ENCODE data around the gene MARK1.

The MARK1 gene

GRCh38 chr1:220491891-220492290 is 36.0 kb upstream of the MARK1 start:
- Histone ChIP-seq H3K4me2 (ENCODE audit: low read depth, low read length) (no peak overlapping the region), H3K4me3 (ENCODE audit: low read length) (no peak overlapping the region), H3K27ac (ENCODE audit: low read length) (no peak overlapping the region), H2AFZ (ENCODE audit: low read length) (no peak overlapping the region), H3K9me2 (replicated peaks; ENCODE audit: insufficient read depth, low read length) (no peaks in the 10 kb centered on the region), H3K9me3 (replicated peaks; ENCODE audit: insufficient read depth, low read length) (no peaks in the 10 kb centered on the region), H3K9ac (ENCODE audit: low read length) (no peak overlapping the region), H4K20me1 (ENCODE audit: insufficient read depth, low read length) (no peaks in the 10 kb centered on the region), H3K27me3 (replicated peaks; ENCODE audit: insufficient read depth, low read length) (no peaks in the 10 kb centered on the region), H3K36me3 (replicated peaks; ENCODE audit: insufficient read depth, low read length) (no peaks in the 10 kb centered on the region), H3F3A (ENCODE audit: insufficient read depth, low read length) (no peaks in the 10 kb centered on the region), H3K4me1 (ENCODE audit: low read length) (no peaks in the 10 kb centered on the region), H3K79me2 (ENCODE audit: low read length) (no peaks in the 10 kb centered on the region)
- no peak for TF ChIP-seq CTCF (IDR thresholded peaks at IDR 0.05; ENCODE audit: low read length)
- TF ChIP-seq EZH2 (optimal IDR thresholded peaks at IDR 0.05; ENCODE audit: low read depth, low read length): no peak
- no peak for TF ChIP-seq EZH2phosphoT487 (IDR thresholded peaks at IDR 0.05; ENCODE audit: low read length)
- no peak for DNase-seq

- Histone ChIP-seq H3K4me1 (ENCODE audit: low read length) (no peaks in the 10 kb centered on the region), H4K20me1 (ENCODE audit: insufficient read depth, low read length) (no peaks in the 10 kb centered on the region), H3K36me3 (replicated peaks; ENCODE audit: insufficient read depth, low read length) (no peaks in the 10 kb centered on the region), H3K9me2 (replicated peaks; ENCODE audit: insufficient read depth, low read length) (no peaks in the 10 kb centered on the region), H3K79me2 (ENCODE audit: low read length) (no peaks in the 10 kb centered on the region), H3K9ac (ENCODE audit: low read length) (no peak overlapping the region), H3K27me3 (replicated peaks; ENCODE audit: insufficient read depth, low read length) (no peaks in the 10 kb centered on the region), H2AFZ (ENCODE audit: low read length) (no peak overlapping the region), H3K4me2 (ENCODE audit: low read depth, low read length) (no peak overlapping the region), H3K4me3 (ENCODE audit: low read length) (no peak overlapping the region), H3K27ac (ENCODE audit: low read length) (no peak overlapping the region), H3K9me3 (replicated peaks; ENCODE audit: insufficient read depth, low read length) (no peaks in the 10 kb centered on the region), H3F3A (ENCODE audit: insufficient read depth, low read length) (no peaks in the 10 kb centered on the region)
- no peak for TF ChIP-seq EZH2phosphoT487 (IDR thresholded peaks at IDR 0.05; ENCODE audit: low read length)
- TF ChIP-seq EZH2 (optimal IDR thresholded peaks at IDR 0.05; ENCODE audit: low read depth, low read length): no peak
- no peak for TF ChIP-seq CTCF (IDR thresholded peaks at IDR 0.05; ENCODE audit: low read length)
- no peak for DNase-seq
Measured at GRCh38 chr1:220497220-220497947, 30.6 kb upstream of the MARK1 start.

GRCh38 chr1:220498188-220498587 is 29.7 kb upstream of the MARK1 start:
- no peaks in the 10 kb centered on the region for H3K4me1 ChIP-seq (ENCODE audit: low read length)
- H3K9me3 ChIP-seq (replicated peaks; ENCODE audit: insufficient read depth, low read length): no peaks in the 10 kb centered on the region
- H3K9ac ChIP-seq (ENCODE audit: low read length): no peak overlapping the region
- H3K9me2 ChIP-seq (replicated peaks; ENCODE audit: insufficient read depth, low read length): no peaks in the 10 kb centered on the region
- H3K79me2 ChIP-seq (ENCODE audit: low read length): no peaks in the 10 kb centered on the region
- no peaks in the 10 kb centered on the region for H3K36me3 ChIP-seq (replicated peaks; ENCODE audit: insufficient read depth, low read length)
- H3F3A ChIP-seq (ENCODE audit: insufficient read depth, low read length): no peaks in the 10 kb centered on the region
- no peaks in the 10 kb centered on the region for H4K20me1 ChIP-seq (ENCODE audit: insufficient read depth, low read length)
- no peak overlapping the region for H2AFZ ChIP-seq (ENCODE audit: low read length)
- no peak overlapping the region for H3K4me3 ChIP-seq (ENCODE audit: low read length)
- no peak for DNase-seq
- H3K27ac ChIP-seq (ENCODE audit: low read length): no peak overlapping the region
- no peak overlapping the region for H3K4me2 ChIP-seq (ENCODE audit: low read depth, low read length)
- H3K27me3 ChIP-seq (replicated peaks; ENCODE audit: insufficient read depth, low read length): no peaks in the 10 kb centered on the region
- TF ChIP-seq EZH2 (optimal IDR thresholded peaks at IDR 0.05; ENCODE audit: low read depth, low read length) (no peak), EZH2phosphoT487 (IDR thresholded peaks at IDR 0.05; ENCODE audit: low read length) (no peak), CTCF (IDR thresholded peaks at IDR 0.05; ENCODE audit: low read length) (no peak)
